Common myeloid progenitor, CD34-positive (primary cell): ENCODE data around the gene PDE7B.

Experiments
- CTCF ChIA-PET: fragments of 350-600 bp; sonication (Branson Sonifier 250); formaldehyde crosslinking; loops from one replicate; lab custom pipeline; 2021; ENCODE audit warnings: antibody characterized with exemption; lab: Charles Lee
- POLR2A ChIA-PET: fragments of 350-600 bp; sonication (Branson Sonifier 250); formaldehyde crosslinking; loops from one replicate; lab custom pipeline; 2021; ENCODE audit warnings: antibody characterized with exemption; lab: Charles Lee
- DNase-seq, 3 donors: peaks; one replicate each; pipeline versions ENCODE4 v3.0.0 to v3.0.0-alpha.2; 2013
- H3K27ac ChIP-seq, 2 experiments: 1 replicate in 1 of 2; 2 replicates in 1 of 2; pipeline ENCODE4 v1.7.0; 2013; ENCODE audit warnings: inconsistent platforms in 2 of 2, low read length in 2 of 2, mild to moderate bottlenecking in 2 of 2, low read depth in 1 of 2, moderate library complexity in 1 of 2; ENCODE audit not compliant: severe bottlenecking in 2 of 2, insufficient read depth in 1 of 2, poor library complexity in 1 of 2
- H3K27me3 ChIP-seq, 5 experiments: replicated peaks in 2 of 5; 1 replicate in 3 of 5; 2 replicates in 2 of 5; pipeline versions ENCODE4 v1.6.1 to v1.7.0; 2013; ENCODE audit warnings: low read length in 4 of 5, mild to moderate bottlenecking in 2 of 5, moderate library complexity in 2 of 5, inconsistent platforms in 1 of 5; ENCODE audit not compliant: insufficient read depth in 5 of 5, control insufficient read depth in 4 of 5
- H3K36me3 ChIP-seq, 4 experiments: 1 replicate in 2 of 4; 2 replicates in 2 of 4; pipeline versions ENCODE4 v1.6.1 to v1.7.0; 2013; ENCODE audit warnings: low read length in 3 of 4, control low read depth in 1 of 4, mild to moderate bottlenecking in 1 of 4; ENCODE audit not compliant: control insufficient read depth in 4 of 4, insufficient read depth in 4 of 4
- H3K4me1 ChIP-seq, 4 experiments: 1 replicate in 3 of 4; 2 replicates in 1 of 4; pipeline versions ENCODE4 v1.6.1 to v1.7.1; 2013; ENCODE audit warnings: low read length in 3 of 4, mild to moderate bottlenecking in 3 of 4, control low read depth in 1 of 4, inconsistent platforms in 1 of 4, moderate library complexity in 1 of 4; ENCODE audit not compliant: control insufficient read depth in 4 of 4, insufficient read depth in 4 of 4; ENCODE audit errors: control extremely low read depth in 1 of 4
- H3K4me3 ChIP-seq, 7 experiments: 1 replicate in 4 of 7; 2 replicates in 3 of 7; pipeline versions ENCODE4 v1.5.1 to v1.7.0; 2013; ENCODE audit warnings: mild to moderate bottlenecking in 7 of 7, low read length in 6 of 7, moderate library complexity in 6 of 7, inconsistent platforms in 2 of 7, low read depth in 2 of 7, control low read depth in 1 of 7; ENCODE audit not compliant: insufficient read depth in 4 of 7, control insufficient read depth in 1 of 7; ENCODE audit errors: extremely low read depth in 1 of 7
- H3K9me3 ChIP-seq, 5 experiments: 1 replicate in 4 of 5; 2 replicates in 1 of 5; pipeline versions ENCODE4 v1.6.1 to v1.7.1; 2013; ENCODE audit warnings: low read length in 4 of 5, mild to moderate bottlenecking in 2 of 5, inconsistent platforms in 1 of 5, low read depth in 1 of 5, moderate library complexity in 1 of 5; ENCODE audit not compliant: control insufficient read depth in 4 of 5, insufficient read depth in 2 of 5; ENCODE audit errors: control extremely low read depth in 1 of 5
- WGBS: methylation state at CpG from one replicate; pipeline ENCODE4 v1.1.5; 2013; ENCODE audit not compliant: insufficient coverage; 5-methylcytosine and 5-hydroxymethylcytosine counted together

The PDE7B gene

GRCh38 chr6:135972150-135972549, 120.6 kb downstream of the PDE7B start:
- Histone ChIP-seq H3K4me3 (no peak overlapping the region), H3K9me3 (no peaks in the 10 kb centered on the region), H3K27ac (no peak overlapping the region), H3K36me3 (no peaks in the 10 kb centered on the region), H3K4me1 (no peaks in the 10 kb centered on the region), H3K27me3 (no peaks in the 10 kb centered on the region)
- ChIA-PET CTCF (interaction anchor here (0.6 kb wide), 1 partner anchor 917 kb away, joined by 3 read pairs; no protein-coding TSS in a partner anchor), POLR2A (no interaction called here)
- no peak for DNase-seq

GRCh38 chr6:135972586-135972985, 121.1 kb downstream of the PDE7B start:
- Histone ChIP-seq H3K27me3 (no peaks in the 10 kb centered on the region), H3K27ac (no peak overlapping the region), H3K9me3 (no peaks in the 10 kb centered on the region), H3K4me1 (no peaks in the 10 kb centered on the region), H3K36me3 (no peaks in the 10 kb centered on the region), H3K4me3 (no peak overlapping the region)
- DNase-seq, result no peak
- ChIA-PET CTCF (no interaction called here), POLR2A (no interaction called here)
- 90% methylated on average over 2 of the region's 2 CpGs for WGBS

GRCh38 chr6:135974426-135974825, 122.9 kb downstream of the PDE7B start:
- Histone ChIP-seq H3K36me3 (no peaks in the 10 kb centered on the region), H3K27me3 (no peaks in the 10 kb centered on the region), H3K9me3 (no peaks in the 10 kb centered on the region), H3K4me3 (no peak overlapping the region), H3K4me1 (no peaks in the 10 kb centered on the region), H3K27ac (no peak overlapping the region)
- 50% methylated on average over 1 of the region's 1 CpG for WGBS
- no peak for DNase-seq
- ChIA-PET POLR2A (no interaction called here), CTCF (no interaction called here)

- CTCF ChIA-PET, result interaction anchor here (1.0 kb wide), 1 partner anchor 24 kb away, joined by 5 read pairs; no protein-coding TSS in a partner anchor
- Histone ChIP-seq H3K4me1 (no peaks in the 10 kb centered on the region), H3K9me3 (no peaks in the 10 kb centered on the region), H3K27me3 (no peaks in the 10 kb centered on the region), H3K27ac (no peak overlapping the region), H3K4me3 (no peak overlapping the region), H3K36me3 (no peaks in the 10 kb centered on the region)
- no peak for DNase-seq
- POLR2A ChIA-PET, result no interaction called here
Observed at GRCh38 chr6:135976585-135976984, 125.1 kb downstream of the PDE7B start.

- CTCF ChIA-PET, result no interaction called here
- 100% methylated on average over 1 of the region's 3 CpGs for WGBS
- Histone ChIP-seq H3K4me3 (no peak overlapping the region), H3K4me1 (no peaks in the 10 kb centered on the region), H3K27ac (no peak overlapping the region), H3K9me3 (no peaks in the 10 kb centered on the region), H3K27me3 (no peaks in the 10 kb centered on the region), H3K36me3 (no peaks in the 10 kb centered on the region)
- POLR2A ChIA-PET, result no interaction called here
- no peak for DNase-seq
Observed at GRCh38 chr6:135983093-135983492, 131.6 kb downstream of the PDE7B start.

GRCh38 chr6:135983718-135984343, 132.3 kb downstream of the PDE7B start:
- no peaks in the 10 kb centered on the region for H3K36me3 ChIP-seq
- no peaks in the 10 kb centered on the region for H3K4me1 ChIP-seq
- WGBS, result 100% methylated on average over 4 of the region's 4 CpGs
- no peaks in the 10 kb centered on the region for H3K9me3 ChIP-seq
- H3K27ac ChIP-seq, result no peak overlapping the region
- H3K4me3 ChIP-seq, result no peak overlapping the region
- POLR2A ChIA-PET, result no interaction called here
- no peaks in the 10 kb centered on the region for H3K27me3 ChIP-seq
- CTCF ChIA-PET, result no interaction called here
- no peak for DNase-seq

GRCh38 chr6:135985471-135985870, 134.0 kb downstream of the PDE7B start:
- H3K4me1 ChIP-seq, result no peaks in the 10 kb centered on the region
- H3K36me3 ChIP-seq, result no peaks in the 10 kb centered on the region
- H3K27ac ChIP-seq, result no peak overlapping the region
- CTCF ChIA-PET, result interaction anchor here (0.8 kb wide), 1 partner anchor 241 kb away, joined by 3 read pairs; no protein-coding TSS in a partner anchor
- 98% methylated on average over 3 of the region's 3 CpGs for WGBS
- POLR2A ChIA-PET, result no interaction called here
- H3K9me3 ChIP-seq, result no peaks in the 10 kb centered on the region
- no peaks in the 10 kb centered on the region for H3K27me3 ChIP-seq
- no peak overlapping the region for H3K4me3 ChIP-seq
- no peak for DNase-seq
